ENCODE data around the gene SERPINB3.

- TF ChIP-seq CTCF (IDR thresholded peaks at IDR 0.05 in 2 of 3, conservative IDR thresholded peaks at IDR 0.05 in 1 of 3; ENCODE audit: borderline replicate concordance in 1 of 3, insufficient read depth in 1 of 3, low read depth in 2 of 3, low read length in 2 of 3) (no peak), POLR2A (IDR thresholded peaks at IDR 0.05; ENCODE audit: borderline replicate concordance, extremely low read depth, insufficient read depth, insufficient read length) (no peak), EGR1 (IDR thresholded peaks at IDR 0.05; ENCODE audit: low read depth) (no peak), MAX (IDR thresholded peaks at IDR 0.05) (no peak), POLR2AphosphoS5 (IDR thresholded peaks at IDR 0.05; ENCODE audit: low read depth, low read length) (no peak), FOSL1 (IDR thresholded peaks at IDR 0.05; ENCODE audit: low read depth) (no peak), CEBPB (IDR thresholded peaks at IDR 0.05; ENCODE audit: low read depth) (no peak), ZFX (IDR thresholded peaks at IDR 0.05) (no peak)
Measured at GRCh38 chr18:63689064-63689463, 27.4 kb upstream of the SERPINB3 start.

All from HCT116 (cell line).